GM18526 (cell line): ENCODE measurements around the gene SIGLEC5.
"Not testable (repeated sequence)": the region's sequence is repeated elsewhere in the genome, so short reads cannot be mapped to it uniquely, and the experiment has no call there.

ENCODE experiments used
- POLR2A ChIP-seq: IDR thresholded peaks from 3 replicates; pipeline ENCODE4 v1.6.1; 2011; ENCODE audit not compliant: insufficient read length; ENCODE audit errors: extremely low read depth

SIGLEC5 gene

GRCh38 chr19:51630315-51630714 is at the start of gene SIGLEC5:
Gene SIGLEC5, minus strand, starts transcription at chr19:51630401. Its CDS starts 66 bp downstream, at chr19:51630335.
- not testable (repeated sequence) for TF ChIP-seq POLR2A

GRCh38 chr19:51676566-51677083 is 46.4 kb upstream of the SIGLEC5 start:
- no peak for TF ChIP-seq POLR2A

DNA sequence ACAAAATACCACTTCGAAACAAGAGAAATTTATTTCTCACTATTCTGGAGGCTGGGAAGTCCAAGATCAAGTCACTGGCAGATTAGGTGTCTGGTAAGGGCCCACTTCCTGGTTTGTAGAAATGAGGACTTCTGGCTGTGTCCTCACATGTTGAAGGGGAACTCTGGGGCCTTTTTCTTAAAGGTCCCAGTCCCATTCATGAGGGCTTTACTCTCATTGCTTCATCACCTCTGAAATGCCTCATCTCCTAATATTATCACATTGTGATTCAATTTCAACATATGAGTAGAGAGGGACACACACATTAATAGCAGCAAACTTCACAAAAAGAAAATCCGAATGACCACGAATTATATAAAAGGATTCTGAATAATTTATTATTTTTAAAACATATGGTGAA is 38.0 kb upstream of the SIGLEC5 start:
- no peak for TF ChIP-seq POLR2A

DNA sequence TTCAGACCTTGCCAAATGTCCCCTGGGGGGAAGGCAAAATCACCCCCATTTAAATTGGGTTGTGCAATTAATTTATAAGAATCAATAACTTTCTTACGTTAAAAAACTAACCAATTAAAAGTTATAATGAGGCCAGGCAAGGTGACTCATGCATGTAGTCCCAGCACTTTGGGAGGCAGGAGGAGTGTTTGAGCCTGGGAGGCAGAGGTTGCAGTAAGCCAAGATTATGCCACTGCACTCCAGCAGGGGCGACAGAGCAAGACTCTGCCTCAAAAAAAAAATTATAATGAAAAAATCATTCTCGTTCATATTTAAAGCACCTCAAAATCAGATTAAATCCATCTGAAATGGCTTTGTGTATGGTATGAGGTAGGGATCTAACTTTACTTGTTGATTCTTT is 34.8 kb upstream of the SIGLEC5 start:
- TF ChIP-seq POLR2A = no peak

DNA sequence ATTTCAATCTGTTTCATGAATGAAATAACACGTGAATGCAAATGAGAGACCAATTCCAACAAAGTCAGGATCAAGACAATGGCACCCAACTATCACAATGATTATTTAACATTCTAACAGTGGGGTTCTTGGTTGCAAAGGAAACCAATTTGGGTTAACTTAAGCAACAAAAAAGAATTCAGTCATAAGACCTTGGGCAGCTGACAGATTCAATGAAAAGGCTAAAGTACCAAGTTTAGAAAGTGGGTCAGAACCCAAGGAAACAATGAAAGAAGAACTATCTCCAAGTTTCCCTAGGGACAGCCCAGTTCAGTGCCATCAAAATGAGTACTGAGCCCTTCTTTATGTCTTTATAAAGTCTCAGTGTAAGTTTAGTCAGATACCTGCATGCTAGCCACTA is 33.9 kb upstream of the SIGLEC5 start:
- no peak for TF ChIP-seq POLR2A

DNA sequence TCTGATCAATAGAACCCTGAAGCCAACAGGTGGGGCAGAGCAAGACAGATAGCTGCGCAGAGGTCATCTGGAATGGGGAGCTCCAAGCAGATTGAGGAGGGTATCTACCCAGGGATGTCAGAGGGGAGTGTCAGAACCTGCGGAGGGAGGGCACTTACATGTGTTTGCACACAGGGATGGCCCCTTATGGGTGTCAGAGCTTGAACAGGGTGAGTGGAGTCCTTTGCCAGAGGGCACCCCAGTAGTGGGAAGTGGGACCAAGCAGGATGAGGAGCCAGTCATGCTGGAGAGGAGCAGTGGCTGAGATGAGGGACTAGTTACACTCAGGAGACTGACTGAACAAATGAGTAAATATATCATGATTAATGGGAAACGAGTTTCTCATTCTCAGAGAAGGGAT is 33.4 kb upstream of the SIGLEC5 start:
- TF ChIP-seq POLR2A = no peak

DNA sequence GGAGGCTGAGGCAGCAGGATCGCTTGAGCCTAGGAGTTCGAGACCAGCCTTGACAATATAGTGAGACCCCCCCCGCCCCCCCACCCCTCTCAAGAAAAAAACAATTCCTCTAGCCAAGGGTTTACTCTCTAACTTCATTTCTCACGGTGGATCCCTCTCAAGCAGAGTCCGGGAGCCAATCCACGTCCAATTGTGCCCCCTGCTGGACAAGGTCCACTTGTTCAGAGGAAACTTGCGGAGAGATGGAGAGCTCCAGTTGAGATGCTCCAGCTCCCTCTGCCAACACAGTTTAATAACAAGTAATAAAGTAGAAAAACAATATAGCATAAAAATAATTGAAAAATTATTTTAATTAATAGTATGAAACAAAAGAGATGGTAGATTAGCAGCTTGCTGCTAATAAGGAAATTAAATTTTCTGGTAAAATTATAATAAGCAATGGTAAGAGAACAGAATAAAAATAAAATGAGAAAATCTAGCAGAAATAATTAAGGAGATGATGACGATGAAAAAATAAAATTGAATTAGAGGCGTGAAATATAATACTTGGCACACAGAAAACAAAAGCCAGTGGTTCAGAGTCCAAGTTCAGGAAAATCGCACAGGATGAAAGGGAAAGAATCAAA is 30.9 kb upstream of the SIGLEC5 start:
- TF ChIP-seq POLR2A = no peak

GRCh38 chr19:51654783-51655182 is 24.6 kb upstream of the SIGLEC5 start:
- no peak for TF ChIP-seq POLR2A

DNA sequence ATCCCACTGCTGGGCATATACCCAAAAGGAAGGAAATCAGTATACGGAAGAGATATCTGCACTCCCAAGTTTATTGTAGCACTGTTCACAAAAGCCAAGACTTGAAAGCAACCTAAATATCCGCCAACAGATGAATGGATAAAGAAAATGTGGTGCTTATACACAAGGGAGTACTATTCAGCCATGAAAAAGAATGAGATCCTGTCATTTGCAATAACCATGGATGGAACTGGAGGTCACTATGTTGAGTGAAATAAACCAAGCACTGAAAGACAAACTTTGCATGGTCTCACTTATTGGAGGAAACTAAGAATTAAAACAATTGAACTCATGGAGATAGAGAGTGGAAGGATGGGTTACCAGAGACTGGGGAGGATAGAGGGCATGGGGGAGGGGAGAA is 23.0 kb upstream of the SIGLEC5 start:
- no peak for TF ChIP-seq POLR2A

GRCh38 chr19:51652266-51652665 is 22.1 kb upstream of the SIGLEC5 start:
- no peak for TF ChIP-seq POLR2A

DNA sequence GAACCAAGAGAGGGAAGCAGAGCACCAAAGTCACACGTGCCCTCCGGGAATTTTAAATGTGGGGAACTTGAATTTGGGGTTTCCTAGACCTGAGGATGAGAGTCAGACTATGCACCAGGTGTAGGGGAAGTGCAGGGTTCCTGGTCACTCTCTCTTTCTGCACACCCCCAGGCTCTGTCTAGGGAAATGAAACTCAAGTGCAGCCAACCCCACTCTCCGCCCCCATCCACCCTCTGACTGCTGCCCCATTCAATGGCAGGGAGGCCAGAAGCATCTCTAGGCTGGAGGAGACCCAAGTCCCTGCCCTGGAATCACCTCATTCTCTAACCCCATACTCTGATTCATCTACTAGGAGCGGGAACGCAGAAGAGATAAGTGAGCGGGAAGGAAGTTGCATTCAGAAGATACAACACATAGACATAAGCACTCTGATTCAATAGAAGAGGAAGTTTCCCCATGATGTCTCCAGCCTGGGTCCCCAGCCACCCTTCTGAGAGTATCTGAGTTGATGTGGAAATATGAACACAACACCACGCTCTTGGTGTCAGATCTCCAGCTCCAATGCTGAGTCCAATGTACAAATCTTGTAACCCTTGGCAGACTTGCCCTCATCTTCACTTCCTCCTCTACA is 21.1 kb upstream of the SIGLEC5 start:
- no peak for TF ChIP-seq POLR2A

- no peak for TF ChIP-seq POLR2A
Measured at GRCh38 chr19:51647318-51647717, 17.1 kb upstream of the SIGLEC5 start.

DNA sequence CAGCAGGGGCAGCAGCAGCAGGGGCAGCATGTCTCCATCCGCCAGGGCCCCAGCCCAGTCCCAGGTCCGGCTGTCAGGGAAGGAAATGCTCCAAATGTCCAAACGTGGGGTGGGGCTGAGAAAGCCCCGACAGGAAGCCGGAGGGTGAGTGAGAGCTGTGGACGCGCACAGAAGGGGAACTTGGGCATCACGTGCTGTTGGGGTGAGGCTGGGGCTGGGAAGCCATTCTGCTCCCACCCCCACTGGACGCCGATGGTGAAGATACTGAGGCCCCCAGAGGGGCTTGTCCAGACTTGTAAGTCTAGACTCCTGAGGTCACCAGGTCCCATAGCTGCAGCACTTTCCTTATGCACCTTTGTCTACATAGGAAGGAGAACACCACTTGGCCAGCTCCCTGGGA is 16.5 kb upstream of the SIGLEC5 start, which contains the start of gene SIGLEC14:
Gene SIGLEC14, minus strand, starts transcription at position 96 of the 400 bp plus-strand sequence. Its CDS starts 66 bp downstream, at position 30.
- not testable (repeated sequence) for TF ChIP-seq POLR2A

DNA sequence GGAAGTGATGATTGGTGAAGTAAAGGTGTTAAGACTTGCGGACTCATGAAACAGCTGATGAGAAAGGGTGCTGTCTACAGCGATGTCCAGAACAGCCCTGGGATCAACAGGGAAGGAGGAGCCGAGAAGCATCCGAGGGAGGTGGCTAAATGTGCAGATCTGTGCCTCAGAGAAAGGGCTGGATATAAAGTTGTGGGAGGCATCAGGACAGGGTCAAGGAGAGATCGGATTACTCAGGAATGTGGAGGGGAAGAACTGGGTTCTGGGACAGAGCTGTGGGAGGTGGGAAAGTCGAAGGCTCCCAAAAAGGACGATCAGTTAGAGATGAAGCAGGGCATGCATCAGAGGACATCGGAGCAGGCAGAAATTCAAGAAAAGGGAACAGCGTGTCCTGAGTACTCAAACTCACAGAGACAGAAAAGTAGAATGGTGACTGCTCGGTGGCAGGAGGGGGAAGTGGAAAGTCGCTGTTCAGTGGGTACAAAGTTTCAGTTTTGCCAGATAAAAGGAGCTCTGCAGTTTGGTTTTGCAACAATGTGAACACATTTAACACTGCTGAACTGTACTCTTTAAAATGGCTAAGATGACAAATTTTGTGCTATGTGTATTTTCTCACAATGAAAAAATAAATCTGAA is 14.6 kb upstream of the SIGLEC5 start:
- TF ChIP-seq POLR2A = no peak

DNA sequence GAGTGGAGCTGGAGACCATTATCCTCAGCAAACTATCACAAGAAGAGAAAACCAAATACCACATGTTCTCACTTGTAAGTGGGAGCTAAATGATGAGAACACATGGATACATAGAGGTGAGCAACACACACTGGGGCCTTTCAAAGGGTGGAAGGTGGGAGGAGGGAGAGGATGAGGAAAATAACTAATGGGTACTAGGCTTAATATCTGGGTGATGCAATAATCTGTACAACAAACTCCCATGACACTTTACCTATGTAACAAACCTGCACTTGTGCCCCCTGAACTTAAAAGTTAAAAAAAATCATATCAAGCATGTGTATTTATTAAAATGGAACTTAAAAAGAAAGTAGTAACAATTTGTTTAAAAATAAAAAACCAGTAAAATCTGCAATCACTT is 11.4 kb upstream of the SIGLEC5 start:
- TF ChIP-seq POLR2A = no peak

DNA sequence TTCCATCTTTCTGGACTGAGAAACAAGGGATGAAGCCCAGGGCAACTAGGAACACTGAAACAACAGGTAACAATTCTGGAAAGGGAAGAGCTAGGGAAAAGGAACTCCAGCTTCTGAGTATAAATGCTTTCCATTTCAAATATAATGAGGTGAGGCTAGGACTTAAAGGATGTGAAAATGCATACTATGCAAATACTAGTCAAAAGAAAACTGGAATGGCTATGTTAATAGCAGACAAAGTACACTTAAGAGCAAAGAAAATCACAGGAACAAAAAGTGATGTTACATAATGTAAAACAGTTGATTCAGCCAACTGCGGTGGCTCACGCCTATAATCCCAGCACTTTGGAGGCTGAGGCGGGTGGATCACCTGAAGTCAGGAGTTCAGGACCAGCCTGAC is 10.2 kb upstream of the SIGLEC5 start:
- TF ChIP-seq POLR2A = no peak
